K562 (cell line): Measurements from ENCODE around the gene MSH4. TPM values are rescaled to one million over a fixed set of nuclear protein-coding genes. Genes with fewer than 3 reads are reported as not detected.

Experiments used
- ATF4 ChIP-seq: fragments of 450-650 bp; formaldehyde crosslinking; IDR thresholded peaks from 2 replicates; pipeline ENCODE4 v1.4.0; 2022; ENCODE audit warnings: mild to moderate bottlenecking, moderate library complexity
- BHLHE40 ChIP-seq: IDR thresholded peaks from 2 replicates; pipeline ENCODE4 v1.6.1; 2011; ENCODE audit warnings: low read length, improper control_type of control experiment
- EGR1 ChIP-seq: fragments of 450-650 bp; conservative IDR thresholded peaks from 2 replicates; pipeline ENCODE4 v1.6.1; 2017; ENCODE audit warnings: mild to moderate bottlenecking
- ELF2 ChIP-seq: fragments of 250-450 bp; sonication (Bioruptor Pico); IDR thresholded peaks from 2 replicates; pipeline ENCODE4 v1.5.0; 2021; ENCODE audit warnings: mild to moderate bottlenecking
- GABPA ChIP-seq: fragments of 200-800 bp; sonication (Bioruptor generic); conservative IDR thresholded peaks from 2 replicates; pipeline ENCODE4 v1.6.1; 2016; ENCODE audit warnings: low read depth, missing genetic modification characterization, missing compliant biosample characterization
- HINFP ChIP-seq: fragments of 450-650 bp; conservative IDR thresholded peaks from 2 replicates; pipeline ENCODE4 v1.6.1; 2016; ENCODE audit warnings: missing genetic modification characterization, low read depth, mild to moderate bottlenecking, control low read depth, missing compliant biosample characterization
- MAFF ChIP-seq: IDR thresholded peaks from 2 replicates; pipeline ENCODE4 v1.6.1; 2012; ENCODE audit warnings: low read length, improper control_type of control experiment
- MBD1 ChIP-seq: fragments of 250-450 bp; sonication (Bioruptor Pico); IDR thresholded peaks from 2 replicates; pipeline ENCODE4 v1.8.0; 2022; ENCODE audit warnings: inconsistent platforms
- MLLT1 ChIP-seq, 2 experiments: fragments of 450-650 bp; IDR thresholded peaks; 2 replicates each; pipeline ENCODE4 v1.6.1; 2016
- NCOA1 ChIP-seq: fragments of 450-650 bp; IDR thresholded peaks from 2 replicates; pipeline ENCODE4 v1.6.1; 2016; ENCODE audit warnings: low read depth
- PTBP1 ChIP-seq: fragments of 200-400 bp; formaldehyde crosslinking; IDR thresholded peaks from 2 replicates; pipeline ENCODE4 v1.6.1; 2017; ENCODE audit warnings: low read depth, low read length
- SIN3A ChIP-seq, 2 experiments: fragments of 150-350 bp in 1 of 2; IDR thresholded peaks; 2 replicates each; pipeline ENCODE4 v1.6.1; 2011 to 2016; ENCODE audit warnings: borderline replicate concordance in 2 of 2, low read depth in 2 of 2, low read length in 2 of 2, mild to moderate bottlenecking in 2 of 2, moderate library complexity in 2 of 2; ENCODE audit not compliant: control insufficient read depth in 1 of 2
- SMARCE1 ChIP-seq: fragments of 450-650 bp; IDR thresholded peaks from 2 replicates; pipeline ENCODE4 v1.7.1; 2016; ENCODE audit warnings: mild to moderate bottlenecking
- STAG1 ChIP-seq: sonication (generic); formaldehyde crosslinking; IDR thresholded peaks from 2 replicates; pipeline ENCODE4 v1.5.0; 2020; ENCODE audit warnings: missing genetic modification reagents, borderline replicate concordance
- TCFL5 ChIP-seq: fragments of 250-450 bp; sonication (Bioruptor Pico); conservative IDR thresholded peaks from 2 replicates; pipeline ENCODE4 v1.6.1; 2021; ENCODE audit warnings: mild to moderate bottlenecking, moderate library complexity, matching md5 sums
- ZNF551 ChIP-seq: fragments of 250-450 bp; sonication (Bioruptor Pico); IDR thresholded peaks from 2 replicates; pipeline ENCODE4 v1.5.0; 2021; ENCODE audit warnings: mild to moderate bottlenecking, moderate library complexity
- polyA plus RNA-seq, 8 experiments: library from polyadenylated mRNA; depleted of rRNA in 4 of 8; stranded (reverse) in 5 of 8; unstranded in 3 of 8; fragments of >200 nt; fragmentation: Nextera tagmentation in 2 of 8; fragmentation: Illumina TruSeq in 1 of 8; extraction: Ambion mirVana in 2 of 8; extraction: Trizol in 1 of 8; gene quantifications; 2 replicates each; pipeline versions ENCODE4 v1.2.1 to v1.2.3, GENCODE V29; 2011 to 2014; ENCODE audit warnings: inconsistent platforms in 1 of 8, missing spikeins in 1 of 8
- total RNA-seq, 7 experiments: library from RNA; depleted of rRNA in 6 of 7; stranded (reverse); fragments of >200 nt in 6 of 7; fragmentation: Illumina TruSeq in 2 of 7; extraction: Trizol in 2 of 7; gene quantifications; 2 replicates each; pipeline versions ENCODE4 v1.2.1 to v1.2.3, GENCODE V29; 2011 to 2021; ENCODE audit warnings: low replicate concordance in 1 of 7
- TF ChIP-seq, protein P1 (sequence below): sonication (generic); formaldehyde crosslinking; IDR thresholded peaks from 2 replicates; pipeline ENCODE4 v1.8.0; 2022; ENCODE audit warnings: mild to moderate bottlenecking, low read depth, missing genetic modification reagents

The MSH4 gene
- total and polyA plus RNA-seq, 9 of the 15 experiments (the other 6 are each of a cell fraction or from before 2014, with no cell fraction given), result 0.04 to 0.18 (median 0.12) TPM; not detected in 4

DNA sequence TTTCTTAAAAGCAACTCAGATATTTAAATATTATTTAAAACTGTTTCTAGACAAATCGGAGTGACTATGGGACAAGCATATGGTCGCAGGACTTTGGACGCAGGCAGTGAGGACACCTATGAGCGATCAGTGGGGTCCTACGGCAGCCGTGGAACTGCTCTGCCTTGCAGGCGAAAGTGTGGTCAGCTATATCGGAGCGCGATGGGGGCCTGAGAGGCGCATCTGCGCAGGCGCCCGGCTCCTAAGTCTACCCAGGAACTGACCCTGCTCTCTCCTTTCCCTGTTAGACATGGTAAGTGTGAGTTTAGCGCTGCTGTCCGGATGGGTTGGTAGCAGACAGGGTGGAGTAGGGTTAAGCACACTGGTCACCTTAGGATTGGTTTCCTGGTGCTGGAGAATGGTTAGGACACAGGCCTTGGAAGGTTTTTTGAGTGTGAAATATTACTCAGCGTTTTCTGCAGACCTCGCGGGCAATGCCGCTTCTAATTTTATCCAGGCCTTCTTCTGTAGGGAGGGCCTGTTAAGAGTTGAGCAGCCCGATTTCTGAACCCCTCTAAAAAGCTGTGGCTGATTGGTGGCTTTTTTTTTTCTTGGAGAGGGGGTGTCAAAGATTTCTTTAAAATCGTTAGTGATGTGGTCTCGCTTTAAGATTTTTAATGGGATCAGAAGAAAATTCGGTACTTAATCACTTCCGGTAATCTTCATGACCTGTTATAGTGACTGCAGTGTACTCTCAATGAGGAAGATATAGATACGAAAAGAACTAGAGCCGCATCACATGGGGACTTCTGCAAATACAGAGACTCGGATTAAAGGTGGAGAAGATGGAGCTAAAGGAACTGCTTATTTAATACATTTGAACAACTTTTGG lies 10.5 kb upstream of the MSH4 start, which contains the start of gene RABGGTB (continued):
- TF ChIP-seq MBD1 (CRISPR knock-in tag) (no peak), SMARCE1 (peak; percentile 15; the same call in 1 of the 2 replicates), ZNF551 (CRISPR knock-in tag) (no peak), MAFF (peak; percentile 49), ELF2 (CRISPR knock-in tag) (no peak), SIN3A (IDR thresholded peaks at IDR 0.05; ENCODE audit: borderline replicate concordance in 2 of 2, control insufficient read depth in 1 of 2, low read depth in 2 of 2, low read length in 2 of 2) (no peak; a peak in 2 of 4 replicates), GABPA (tag) (0 out of 2 replicates have a peak, but pooled peaks have one; percentile 55), STAG1 (CRISPR knock-in tag) (no peak), ATF4 (no peak), PTBP1 (no peak), NCOA1 (0 out of 2 replicates have a peak, but pooled peaks have one; percentile 7), EGR1 (no peak), MLLT1 (IDR thresholded peaks at IDR 0.05) (peak; percentile 90 to 91), HINFP (no peak), TCFL5 (no peak), BHLHE40 (peak; percentile 16; the same call in 1 of the 2 replicates)
- TF ChIP-seq, protein P1, sequence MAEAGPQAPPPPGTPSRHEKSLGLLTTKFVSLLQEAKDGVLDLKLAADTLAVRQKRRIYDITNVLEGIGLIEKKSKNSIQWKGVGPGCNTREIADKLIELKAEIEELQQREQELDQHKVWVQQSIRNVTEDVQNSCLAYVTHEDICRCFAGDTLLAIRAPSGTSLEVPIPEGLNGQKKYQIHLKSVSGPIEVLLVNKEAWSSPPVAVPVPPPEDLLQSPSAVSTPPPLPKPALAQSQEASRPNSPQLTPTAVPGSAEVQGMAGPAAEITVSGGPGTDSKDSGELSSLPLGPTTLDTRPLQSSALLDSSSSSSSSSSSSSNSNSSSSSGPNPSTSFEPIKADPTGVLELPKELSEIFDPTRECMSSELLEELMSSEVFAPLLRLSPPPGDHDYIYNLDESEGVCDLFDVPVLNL, result no peak
